GM12873 (cell line): ENCODE measurements around the gene C16orf92.

ENCODE experiments used
- TF ChIP-seq, protein P1 (sequence below): IDR thresholded peaks from 2 replicates; pipeline ENCODE4 v1.5.1; 2012; ENCODE audit warnings: low read depth, mild to moderate bottlenecking, moderate library complexity, low read length, control low read depth; ENCODE audit not compliant: insufficient read depth; ENCODE audit errors: missing control alignments

C16orf92 gene

GRCh38 chr16:30065102-30065942 lies 42.3 kb downstream of the C16orf92 start, which contains the start of gene ALDOA:
TSS of gene ALDOA (plus strand) at chr16:30065760. CDS start at chr16:30066898, 1,138 bp downstream.
- TF ChIP-seq, protein P1, sequence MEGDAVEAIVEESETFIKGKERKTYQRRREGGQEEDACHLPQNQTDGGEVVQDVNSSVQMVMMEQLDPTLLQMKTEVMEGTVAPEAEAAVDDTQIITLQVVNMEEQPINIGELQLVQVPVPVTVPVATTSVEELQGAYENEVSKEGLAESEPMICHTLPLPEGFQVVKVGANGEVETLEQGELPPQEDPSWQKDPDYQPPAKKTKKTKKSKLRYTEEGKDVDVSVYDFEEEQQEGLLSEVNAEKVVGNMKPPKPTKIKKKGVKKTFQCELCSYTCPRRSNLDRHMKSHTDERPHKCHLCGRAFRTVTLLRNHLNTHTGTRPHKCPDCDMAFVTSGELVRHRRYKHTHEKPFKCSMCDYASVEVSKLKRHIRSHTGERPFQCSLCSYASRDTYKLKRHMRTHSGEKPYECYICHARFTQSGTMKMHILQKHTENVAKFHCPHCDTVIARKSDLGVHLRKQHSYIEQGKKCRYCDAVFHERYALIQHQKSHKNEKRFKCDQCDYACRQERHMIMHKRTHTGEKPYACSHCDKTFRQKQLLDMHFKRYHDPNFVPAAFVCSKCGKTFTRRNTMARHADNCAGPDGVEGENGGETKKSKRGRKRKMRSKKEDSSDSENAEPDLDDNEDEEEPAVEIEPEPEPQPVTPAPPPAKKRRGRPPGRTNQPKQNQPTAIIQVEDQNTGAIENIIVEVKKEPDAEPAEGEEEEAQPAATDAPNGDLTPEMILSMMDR: no peak

DNA sequence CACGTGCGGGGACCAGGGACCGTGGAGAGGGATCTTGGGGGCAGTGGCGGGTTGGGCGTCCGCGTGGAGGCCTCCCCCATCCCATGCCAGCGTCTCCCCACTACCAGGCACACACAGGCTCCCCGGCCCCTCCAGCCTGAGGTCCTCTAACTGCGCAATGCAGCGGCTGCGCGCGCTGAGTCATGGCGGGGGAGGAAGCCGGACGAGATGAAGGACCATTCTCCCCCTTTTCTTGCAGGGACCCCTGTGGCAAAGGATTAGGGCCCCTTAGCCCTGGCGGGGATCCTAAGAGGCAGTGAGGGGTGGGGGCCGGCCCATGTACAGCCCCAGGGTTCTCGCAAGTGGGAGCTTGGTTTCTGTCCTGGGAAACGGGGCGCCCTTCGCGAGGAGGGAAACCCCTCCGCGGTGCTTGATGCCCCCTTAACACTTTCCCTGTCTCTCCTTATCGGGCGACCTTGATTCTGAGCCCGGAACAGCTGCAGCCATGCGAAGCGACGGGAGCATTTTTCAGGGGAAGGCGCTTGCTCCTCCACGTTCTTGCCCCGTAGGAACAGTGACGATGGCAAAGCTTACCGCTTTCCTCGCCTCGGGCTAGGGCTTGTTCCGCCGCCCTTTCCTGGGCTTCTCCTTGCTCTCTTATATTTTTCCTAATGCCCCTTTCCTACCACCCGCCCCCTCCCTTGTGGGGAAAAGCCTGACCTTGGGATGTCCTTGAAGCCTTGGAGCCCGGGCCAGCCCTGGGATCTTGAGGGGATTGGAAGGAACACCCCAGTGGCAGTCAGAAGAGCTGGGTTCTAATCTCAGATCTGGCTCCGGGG lies 43.2 kb downstream of the C16orf92 start:
- TF ChIP-seq, protein P1: no peak

- TF ChIP-seq, protein P1: no peak
Observed at GRCh38 chr16:30066761-30067583, 44.0 kb downstream of the C16orf92 start.

GRCh38 chr16:30067584-30067916 lies 44.6 kb downstream of the C16orf92 start:
- TF ChIP-seq, protein P1: no peak

GRCh38 chr16:30068333-30068732 lies 45.3 kb downstream of the C16orf92 start:
- TF ChIP-seq, protein P1: no peak

DNA sequence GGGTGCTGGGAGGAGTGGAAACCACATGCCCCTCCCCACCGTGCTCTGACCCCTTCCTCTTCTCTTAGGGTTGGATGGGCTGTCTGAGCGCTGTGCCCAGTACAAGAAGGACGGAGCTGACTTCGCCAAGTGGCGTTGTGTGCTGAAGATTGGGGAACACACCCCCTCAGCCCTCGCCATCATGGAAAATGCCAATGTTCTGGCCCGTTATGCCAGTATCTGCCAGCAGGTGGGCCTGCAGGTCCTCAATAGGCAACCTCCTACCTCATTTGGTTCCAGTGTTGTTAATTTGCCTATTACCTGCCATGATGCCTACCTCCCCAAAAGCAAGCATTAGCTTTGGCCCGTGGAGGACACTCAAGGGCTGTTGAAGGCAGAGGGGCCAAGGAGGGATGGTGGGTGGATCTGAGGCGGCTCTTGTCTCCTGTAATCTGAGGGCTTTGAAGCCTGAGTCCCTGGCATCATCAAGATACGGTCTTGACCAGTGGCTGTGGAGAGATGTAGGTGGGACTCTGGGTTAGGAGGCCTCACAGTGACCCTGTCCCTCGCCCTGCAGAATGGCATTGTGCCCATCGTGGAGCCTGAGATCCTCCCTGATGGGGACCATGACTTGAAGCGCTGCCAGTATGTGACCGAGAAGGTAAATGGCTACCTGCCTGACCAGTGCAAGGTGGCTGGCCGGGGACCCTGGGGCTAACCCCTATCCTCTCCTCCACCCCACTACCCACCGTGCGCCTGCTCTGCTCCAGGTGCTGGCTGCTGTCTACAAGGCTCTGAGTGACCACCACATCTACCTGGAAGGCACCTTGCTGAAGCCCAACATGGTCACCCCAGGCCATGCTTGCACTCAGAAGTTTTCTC lies 46.0 kb downstream of the C16orf92 start:
- TF ChIP-seq, protein P1: peak; percentile 64
